Astrocyte (in vitro differentiated cells and primary cell): Measurements from ENCODE around the gene SSBP2.

Experiments
- CTCF ChIP-seq: IDR thresholded peaks from 2 replicates; pipeline ENCODE4 v1.5.1; 2011; ENCODE audit warnings: low read depth, mild to moderate bottlenecking, inconsistent platforms, low read length, moderate library complexity; ENCODE audit not compliant: insufficient read depth
- EZH2 ChIP-seq: IDR thresholded peaks from 2 replicates; pipeline ENCODE4 v1.6.1; 2012; ENCODE audit warnings: mild to moderate bottlenecking, low read length, inconsistent platforms; ENCODE audit not compliant: insufficient read depth

GRCh38 chr5:81517462-81517861 is 233.4 kb downstream of the SSBP2 start:
- TF ChIP-seq CTCF (no peak), EZH2 (no peak)
